Trophoblast cell (in vitro differentiated cells and primary cell): Measurements from ENCODE around the gene ATP6V1B1.

Experiments
- DNase-seq, 2 donors: peaks; one replicate each; pipeline ENCODE4 v3.0.0-alpha.2; 2016
- H2AFZ ChIP-seq: 2 replicates; pipeline ENCODE4 v1.6.1; 2013; ENCODE audit warnings: low read length, moderate library complexity, mild to moderate bottlenecking; ENCODE audit not compliant: insufficient read depth, poor library complexity
- H2AK5ac ChIP-seq: 2 replicates; pipeline ENCODE4 v1.6.1; 2013; ENCODE audit warnings: mild to moderate bottlenecking, low read length
- H2BK120ac ChIP-seq: 2 replicates; pipeline ENCODE4 v1.6.1; 2013; ENCODE audit warnings: low read length, mild to moderate bottlenecking, moderate library complexity; ENCODE audit not compliant: insufficient read depth, poor library complexity
- H2BK12ac ChIP-seq: 2 replicates; pipeline ENCODE4 v1.6.1; 2013; ENCODE audit warnings: mild to moderate bottlenecking, low read length, moderate library complexity
- H2BK5ac ChIP-seq: 2 replicates; pipeline ENCODE4 v1.6.1; 2013; ENCODE audit warnings: low read length, low read depth, moderate library complexity, mild to moderate bottlenecking; ENCODE audit not compliant: poor library complexity
- H3K14ac ChIP-seq: 2 replicates; pipeline ENCODE4 v1.6.1; 2013; ENCODE audit warnings: mild to moderate bottlenecking, low read length
- H3K18ac ChIP-seq: 2 replicates; pipeline ENCODE4 v1.6.1; 2013; ENCODE audit warnings: mild to moderate bottlenecking, low read length
- H3K23ac ChIP-seq: 2 replicates; pipeline ENCODE4 v1.6.1; 2013; ENCODE audit warnings: low read length
- H3K27ac ChIP-seq: 2 replicates; pipeline ENCODE4 v1.5.1; 2013; ENCODE audit warnings: low read depth, mild to moderate bottlenecking, inconsistent platforms, low read length, moderate library complexity
- H3K27me3 ChIP-seq: 2 replicates; pipeline ENCODE4 v1.6.1; 2013; ENCODE audit warnings: inconsistent platforms, mild to moderate bottlenecking, low read length, moderate library complexity; ENCODE audit not compliant: insufficient read depth
- H3K36me3 ChIP-seq, 2 experiments: 1 replicate in 1 of 2; 2 replicates in 1 of 2; pipeline ENCODE4 v1.6.1; 2013; ENCODE audit warnings: low read length in 2 of 2, mild to moderate bottlenecking in 2 of 2, moderate library complexity in 1 of 2; ENCODE audit not compliant: insufficient read depth in 2 of 2, control insufficient read depth in 1 of 2
- H3K4ac ChIP-seq: 2 replicates; pipeline ENCODE4 v1.6.1; 2013; ENCODE audit warnings: low read depth, mild to moderate bottlenecking, low read length, moderate library complexity
- H3K4me1 ChIP-seq, 2 experiments: 1 replicate in 1 of 2; 2 replicates in 1 of 2; pipeline ENCODE4 v1.6.1; 2013; ENCODE audit warnings: low read length in 2 of 2, mild to moderate bottlenecking in 2 of 2, moderate library complexity in 1 of 2; ENCODE audit not compliant: insufficient read depth in 2 of 2, control insufficient read depth in 1 of 2
- H3K4me2 ChIP-seq: 2 replicates; pipeline ENCODE4 v1.6.1; 2013; ENCODE audit warnings: inconsistent platforms, mild to moderate bottlenecking, low read length, moderate library complexity
- H3K4me3 ChIP-seq: 2 replicates; pipeline ENCODE4 v1.5.1; 2013; ENCODE audit warnings: mild to moderate bottlenecking, low read depth, low read length, inconsistent platforms
- H3K79me1 ChIP-seq: one replicate; pipeline ENCODE4 v1.6.1; 2013; ENCODE audit warnings: low read length
- H3K79me2 ChIP-seq: 2 replicates; pipeline ENCODE4 v1.6.1; 2013; ENCODE audit warnings: low read length, mild to moderate bottlenecking; ENCODE audit not compliant: control insufficient read depth, insufficient read depth, poor library complexity
- H3K9ac ChIP-seq: 2 replicates; pipeline ENCODE4 v1.6.1; 2013; ENCODE audit warnings: mild to moderate bottlenecking, low read length
- H3K9me3 ChIP-seq: 2 replicates; pipeline ENCODE4 v1.6.1; 2013; ENCODE audit warnings: low read depth, mild to moderate bottlenecking, control low read depth, inconsistent platforms, low read length; ENCODE audit not compliant: insufficient read depth
- H4K12ac ChIP-seq: 2 replicates; pipeline ENCODE4 v1.6.1; 2013; ENCODE audit warnings: low read depth, mild to moderate bottlenecking, low read length, moderate library complexity
- H4K8ac ChIP-seq: 2 replicates; pipeline ENCODE4 v1.6.1; 2013; ENCODE audit warnings: low read depth, mild to moderate bottlenecking, low read length, moderate library complexity
- H4K91ac ChIP-seq: one replicate; pipeline ENCODE4 v1.6.1; 2013; ENCODE audit warnings: low read depth, mild to moderate bottlenecking, low read length, moderate library complexity
- whole genome bisulfite sequencing: extraction: QIAGEN DNeasy Blood & Tissue Kit; methylation state at CpG from one replicate; pipeline ENCODE4 v1.1.7; 2013; ENCODE audit warnings: missing lambda C conversion rate; ENCODE audit not compliant: insufficient read length, insufficient coverage; ENCODE audit errors: extremely low coverage; 5-methylcytosine and 5-hydroxymethylcytosine counted together

The ATP6V1B1 gene

DNA sequence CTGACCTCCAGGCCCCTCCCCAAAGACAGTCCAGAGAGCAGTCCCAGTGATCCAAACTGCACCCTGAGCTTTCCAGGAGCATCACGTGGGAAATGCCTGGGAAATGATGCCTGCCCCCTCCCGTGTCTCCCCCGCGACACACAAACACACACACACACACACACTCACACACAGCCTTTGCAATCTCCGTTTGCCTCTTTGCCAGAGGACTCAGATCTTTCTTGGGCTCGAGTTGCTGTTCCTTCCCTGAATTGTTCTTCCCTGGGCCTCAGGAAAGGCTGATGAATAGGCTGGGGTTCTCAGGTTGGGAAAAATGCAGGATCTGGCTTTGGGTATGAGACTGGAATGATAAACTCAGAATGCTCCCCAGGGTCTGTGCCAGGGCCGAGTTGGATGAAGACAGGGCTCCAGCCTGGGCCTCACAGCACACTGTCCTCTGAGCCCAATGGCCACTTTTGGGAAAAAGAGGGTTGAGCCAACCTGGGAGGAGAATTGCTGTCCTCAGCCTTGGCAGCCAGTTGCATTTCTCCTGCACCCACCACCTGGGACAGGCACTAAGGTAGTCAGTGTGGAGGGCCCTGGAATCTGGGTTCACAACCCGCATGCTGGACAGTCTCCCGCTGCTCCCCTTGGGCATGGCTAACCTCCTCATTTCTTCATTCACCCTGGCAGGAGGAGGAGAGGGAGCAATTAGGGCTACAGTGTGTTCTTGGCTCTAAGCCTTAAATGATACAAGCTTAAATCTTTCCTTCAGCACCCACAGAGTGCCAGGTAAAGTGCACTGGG is 43.9 kb upstream of the ATP6V1B1 start:
- Histone ChIP-seq H4K8ac (no peak overlapping the region), H3K23ac (no peak overlapping the region), H2BK120ac (no peak overlapping the region), H3K27ac (no peak overlapping the region), H3K18ac (no peak overlapping the region), H2BK5ac (no peak overlapping the region), H3K27me3 (peaks cover 91% of the 10 kb centered on the region), H3K4ac (no peak overlapping the region), H3K4me1 (peaks cover 12% of the 10 kb centered on the region in 2 experiments), H3K4me2 (no peak overlapping the region), H2AK5ac (no peak overlapping the region), H3K79me2 (peaks cover 1% of the 10 kb centered on the region), H3K9ac (no peak overlapping the region), H4K12ac (no peak overlapping the region), H3K79me1 (peaks cover 2% of the 10 kb centered on the region), H2AFZ (no peak overlapping the region), H4K91ac (no peak overlapping the region), H3K14ac (no peak overlapping the region), H3K9me3 (peaks cover 7% of the 10 kb centered on the region), H3K36me3 (no peaks in the 10 kb centered on the region), H2BK12ac (no peak overlapping the region), H3K4me3 (no peak overlapping the region)
- no peak for DNase-seq
- no CpG with 5 or more reads among the region's 9 CpGs for WGBS

DNA sequence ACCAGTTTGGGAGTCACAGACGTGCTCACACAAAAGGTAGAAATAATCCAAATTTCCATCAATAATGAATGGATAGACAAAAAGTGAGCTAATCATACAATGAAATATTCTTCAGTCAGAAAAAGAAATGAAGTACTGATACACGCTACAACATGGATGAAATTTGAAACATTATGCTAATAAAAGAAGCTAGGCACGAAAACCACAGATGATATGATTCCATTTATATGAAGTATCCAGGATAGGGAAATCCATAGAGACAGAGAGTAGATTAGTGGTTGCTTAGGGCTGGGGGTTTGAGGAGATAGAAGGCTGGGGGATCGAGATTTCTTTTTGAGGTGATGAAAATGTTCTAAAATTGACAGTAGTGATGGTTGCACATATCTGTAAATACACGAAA is 43.0 kb upstream of the ATP6V1B1 start:
- Histone ChIP-seq H2BK12ac (no peak overlapping the region), H2AFZ (no peak overlapping the region), H3K23ac (no peak overlapping the region), H2AK5ac (no peak overlapping the region), H3K4me1 (peaks cover 7 to 8% of the 10 kb centered on the region in 2 experiments), H3K9me3 (peaks cover 8% of the 10 kb centered on the region), H3K27me3 (peaks cover 94% of the 10 kb centered on the region), H3K9ac (no peak overlapping the region), H4K91ac (no peak overlapping the region), H2BK5ac (no peak overlapping the region), H3K18ac (no peak overlapping the region), H3K79me2 (no peaks in the 10 kb centered on the region), H3K79me1 (no peaks in the 10 kb centered on the region), H3K14ac (no peak overlapping the region), H4K8ac (no peak overlapping the region), H3K36me3 (no peaks in the 10 kb centered on the region), H2BK120ac (no peak overlapping the region), H3K4ac (no peak overlapping the region), H3K4me2 (no peak overlapping the region), H4K12ac (no peak overlapping the region), H3K27ac (no peak overlapping the region), H3K4me3 (no peak overlapping the region)
- DNase-seq = no peak
- no CpG with 5 or more reads among the region's 5 CpGs for WGBS

DNA sequence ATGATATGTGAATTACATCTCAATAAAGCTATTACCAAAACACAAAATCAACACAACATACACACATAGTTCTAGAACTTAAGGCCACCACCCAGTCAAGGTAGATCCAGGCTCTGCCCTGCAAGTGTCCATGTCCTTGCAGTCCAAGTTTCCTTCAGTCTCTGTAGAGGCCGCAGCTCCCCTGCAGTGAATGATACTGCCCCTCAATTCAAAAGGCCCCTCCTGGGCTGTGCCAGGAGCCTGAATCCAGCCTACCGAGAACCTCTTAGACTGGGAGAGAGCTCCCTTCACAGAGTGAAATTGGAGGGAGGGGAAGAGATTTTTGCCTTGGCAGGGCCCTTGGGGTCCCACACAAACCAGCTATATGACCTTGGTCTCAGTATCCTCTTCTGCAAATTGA is 42.5 kb upstream of the ATP6V1B1 start:
- no peaks in the 10 kb centered on the region for H3K79me2 ChIP-seq
- DNase-seq = no peak

DNA sequence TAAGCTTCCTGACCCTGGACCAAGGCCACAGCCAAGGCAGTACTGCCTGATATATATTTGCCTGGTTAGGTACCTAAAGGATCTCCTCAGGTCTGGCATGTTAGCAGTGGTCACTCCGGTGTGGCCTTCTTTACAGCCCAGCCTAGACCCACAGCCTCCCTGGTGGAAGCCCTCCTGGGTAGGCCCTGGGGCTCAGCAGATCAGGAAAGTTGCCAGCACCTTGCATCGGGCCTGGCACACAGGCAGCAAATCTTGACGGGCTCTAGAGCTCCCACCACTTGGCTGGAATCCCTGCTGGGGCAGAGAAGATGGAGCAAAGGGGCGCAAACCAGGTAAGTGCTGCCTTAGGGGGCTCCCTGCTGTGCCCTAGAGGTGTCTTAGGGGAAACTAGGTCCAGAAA is 40.9 kb upstream of the ATP6V1B1 start:
- Histone ChIP-seq H3K18ac (no peak overlapping the region), H2AFZ (no peak overlapping the region), H3K27me3 (peaks cover 93% of the 10 kb centered on the region), H3K23ac (no peak overlapping the region), H3K9ac (no peak overlapping the region), H2AK5ac (no peak overlapping the region), H3K4me2 (no peak overlapping the region), H4K12ac (no peak overlapping the region), H3K14ac (no peak overlapping the region), H3K36me3 (no peaks in the 10 kb centered on the region), H3K27ac (no peak overlapping the region), H3K4me1 (no peaks in the 10 kb centered on the region), H4K91ac (no peak overlapping the region), H2BK12ac (no peak overlapping the region), H3K79me2 (no peaks in the 10 kb centered on the region), H4K8ac (no peak overlapping the region), H3K9me3 (peaks cover 10% of the 10 kb centered on the region), H3K79me1 (no peaks in the 10 kb centered on the region), H3K4me3 (no peak overlapping the region), H3K4ac (no peak overlapping the region), H2BK120ac (no peak overlapping the region), H2BK5ac (no peak overlapping the region)
- no CpG with 5 or more reads among the region's 4 CpGs for WGBS
- no peak for DNase-seq

More for the DNA sequence above, 42.5 kb upstream of the ATP6V1B1 start:
- Histone ChIP-seq H3K18ac (no peak overlapping the region), H4K8ac (no peak overlapping the region), H2AFZ (no peak overlapping the region), H3K4ac (no peak overlapping the region), H2AK5ac (no peak overlapping the region), H3K36me3 (no peaks in the 10 kb centered on the region), H3K9me3 (peaks cover 8% of the 10 kb centered on the region), H3K4me1 (peaks cover 4 to 6% of the 10 kb centered on the region in 2 experiments), H4K12ac (no peak overlapping the region), H4K91ac (no peak overlapping the region), H3K23ac (no peak overlapping the region), H2BK120ac (no peak overlapping the region), H2BK12ac (no peak overlapping the region), H2BK5ac (no peak overlapping the region), H3K4me3 (no peak overlapping the region), H3K79me1 (no peaks in the 10 kb centered on the region), H3K9ac (no peak overlapping the region), H3K14ac (no peak overlapping the region), H3K27me3 (peaks cover 94% of the 10 kb centered on the region), H3K27ac (no peak overlapping the region), H3K4me2 (no peak overlapping the region)
- WGBS = no CpG with 5 or more reads among the region's 2 CpGs
